ENCODE results near the gene AFAP1L1. TPM values are rescaled to one million over a fixed set of nuclear protein-coding genes. Genes with fewer than 3 reads are reported as not detected.

Gene AFAP1L1
- total RNA-seq, 1 donor from 2014 or later, result not detected

GRCh38 chr5:149375434-149375833 lies 103.8 kb downstream of the AFAP1L1 start:
- TF ChIP-seq, protein P1, sequence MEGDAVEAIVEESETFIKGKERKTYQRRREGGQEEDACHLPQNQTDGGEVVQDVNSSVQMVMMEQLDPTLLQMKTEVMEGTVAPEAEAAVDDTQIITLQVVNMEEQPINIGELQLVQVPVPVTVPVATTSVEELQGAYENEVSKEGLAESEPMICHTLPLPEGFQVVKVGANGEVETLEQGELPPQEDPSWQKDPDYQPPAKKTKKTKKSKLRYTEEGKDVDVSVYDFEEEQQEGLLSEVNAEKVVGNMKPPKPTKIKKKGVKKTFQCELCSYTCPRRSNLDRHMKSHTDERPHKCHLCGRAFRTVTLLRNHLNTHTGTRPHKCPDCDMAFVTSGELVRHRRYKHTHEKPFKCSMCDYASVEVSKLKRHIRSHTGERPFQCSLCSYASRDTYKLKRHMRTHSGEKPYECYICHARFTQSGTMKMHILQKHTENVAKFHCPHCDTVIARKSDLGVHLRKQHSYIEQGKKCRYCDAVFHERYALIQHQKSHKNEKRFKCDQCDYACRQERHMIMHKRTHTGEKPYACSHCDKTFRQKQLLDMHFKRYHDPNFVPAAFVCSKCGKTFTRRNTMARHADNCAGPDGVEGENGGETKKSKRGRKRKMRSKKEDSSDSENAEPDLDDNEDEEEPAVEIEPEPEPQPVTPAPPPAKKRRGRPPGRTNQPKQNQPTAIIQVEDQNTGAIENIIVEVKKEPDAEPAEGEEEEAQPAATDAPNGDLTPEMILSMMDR (IDR thresholded peaks at IDR 0.05), result no peak
- no peaks in the 10 kb centered on the region for H3K4me1 Mint-ChIP-seq
- H3K27me3 Mint-ChIP-seq, result peaks cover 2% of the 10 kb centered on the region
- CTCF ChIA-PET, result interaction anchor here (1.8 to 2.0 kb wide), 3 partner anchors 8 to 189 kb away, joined by 4 to 13 read pairs (median 6); no protein-coding TSS in a partner anchor
- POLR2A ChIA-PET, result no interaction called here
- ATAC-seq (ENCODE audit: low read depth), result no peak
- intact Hi-C loops (cut with micrococcal nuclease), result no loop called here
- no peaks in the 10 kb centered on the region for H3K36me3 Mint-ChIP-seq (ENCODE audit: low read depth)
- no peaks in the 10 kb centered on the region for H3K9me3 Mint-ChIP-seq
- DNase-seq, result no peak
- no peak overlapping the region for H3K27ac Mint-ChIP-seq
- no peak overlapping the region for H3K4me3 Mint-ChIP-seq

DNA sequence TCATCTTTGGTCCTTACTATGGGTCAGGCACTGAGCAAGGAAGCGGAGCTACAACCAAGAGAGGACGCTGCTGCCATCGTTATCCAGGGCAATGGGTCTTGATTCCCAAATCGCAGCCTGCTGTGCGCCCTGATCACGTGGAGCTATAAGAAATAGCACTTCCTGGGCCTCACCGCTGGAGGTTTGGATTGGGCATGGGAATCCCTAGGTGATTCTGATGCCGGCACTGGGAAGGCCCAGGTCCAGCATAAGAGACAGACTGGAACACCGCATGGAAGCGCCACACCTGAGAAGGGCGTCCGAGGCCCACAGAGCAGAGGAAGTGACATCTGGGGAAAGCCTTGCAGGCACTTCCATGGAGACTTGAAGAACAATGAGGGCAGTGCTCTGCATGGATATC lies 104.4 kb downstream of the AFAP1L1 start:
- intact Hi-C loops (cut with micrococcal nuclease), result no loop called here
- Mint-ChIP-seq H3K27ac (no peak overlapping the region), H3K4me1 (no peaks in the 10 kb centered on the region), H3K27me3 (peaks cover 5% of the 10 kb centered on the region), H3K36me3 (ENCODE audit: low read depth) (no peaks in the 10 kb centered on the region), H3K9me3 (no peaks in the 10 kb centered on the region), H3K4me3 (no peak overlapping the region)
- DNase-seq (no peak), ATAC-seq (ENCODE audit: low read depth) (no peak)
- ChIA-PET POLR2A (no interaction called here), CTCF (interaction anchor here (1.8 to 2.0 kb wide), 3 partner anchors 8 to 189 kb away, joined by 4 to 13 read pairs (median 6); no protein-coding TSS in a partner anchor)
- TF ChIP-seq, protein P1 (IDR thresholded peaks at IDR 0.05), result no peak

- Mint-ChIP-seq H3K9me3 (no peaks in the 10 kb centered on the region), H3K4me3 (no peak overlapping the region), H3K27me3 (peaks cover 7% of the 10 kb centered on the region), H3K4me1 (peaks cover 2% of the 10 kb centered on the region), H3K36me3 (ENCODE audit: low read depth) (no peaks in the 10 kb centered on the region), H3K27ac (no peak overlapping the region)
- no peak for DNase-seq
- TF ChIP-seq, protein P1 (IDR thresholded peaks at IDR 0.05), result no peak
- ATAC-seq (ENCODE audit: low read depth), result no peak
- ChIA-PET CTCF (interaction anchor here (1.8 to 2.0 kb wide), 3 partner anchors 9 to 188 kb away, joined by 4 to 13 read pairs (median 6); no protein-coding TSS in a partner anchor), POLR2A (no interaction called here)
- intact Hi-C loops (cut with micrococcal nuclease), result no loop called here
These were observed 105.2 kb downstream of the AFAP1L1 start for GRCh38 chr5:149376711-149377447.

DNA sequence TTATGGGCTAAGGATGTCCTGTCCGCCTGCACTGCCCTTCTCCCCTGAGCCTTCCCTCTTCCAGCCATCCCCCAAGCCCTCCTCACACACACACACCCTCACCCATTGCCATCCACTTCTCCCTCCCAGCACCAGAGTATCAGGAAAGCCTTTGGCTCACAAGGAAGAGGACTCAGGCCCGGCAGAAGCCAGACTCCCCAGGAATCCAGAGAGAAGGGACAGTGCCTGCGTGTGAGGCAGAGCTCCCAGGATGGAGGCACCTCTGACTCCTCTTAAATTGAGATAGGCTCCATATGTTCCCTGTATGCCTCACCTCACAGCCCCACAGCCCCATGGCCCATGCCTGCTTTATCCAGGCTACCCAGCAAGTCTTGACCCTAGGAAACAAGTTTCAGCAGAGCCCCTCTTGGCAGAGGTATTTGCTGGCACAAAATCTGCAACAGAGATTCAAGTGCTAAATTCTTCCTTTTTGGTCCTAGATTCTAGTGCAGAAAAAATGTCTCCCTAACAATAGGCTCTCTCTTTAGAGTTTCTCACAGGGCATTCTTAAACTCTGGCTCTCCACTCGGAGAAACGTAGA lies 106.7 kb downstream of the AFAP1L1 start:
- DNase-seq (no peak), ATAC-seq (ENCODE audit: low read depth) (no peak)
- intact Hi-C loops (cut with micrococcal nuclease), result no loop called here
- TF ChIP-seq, protein P1 (IDR thresholded peaks at IDR 0.05), result no peak
- Mint-ChIP-seq H3K4me3 (no peak overlapping the region), H3K36me3 (ENCODE audit: low read depth) (no peaks in the 10 kb centered on the region), H3K9me3 (no peaks in the 10 kb centered on the region), H3K4me1 (peaks cover 4% of the 10 kb centered on the region), H3K27me3 (peaks cover 8% of the 10 kb centered on the region), H3K27ac (no peak overlapping the region)
- ChIA-PET POLR2A (no interaction called here), CTCF (interaction anchor here (0.6 kb wide), 1 partner anchor 61 kb away, joined by 3 read pairs; no protein-coding TSS in a partner anchor)

GRCh38 chr5:149379177-149379761 lies 107.6 kb downstream of the AFAP1L1 start, which contains the start of gene IL17B:
Gene IL17B, minus strand, starts transcription at chr5:149379292. Its CDS starts 67 bp downstream, at chr5:149379225.
- Mint-ChIP-seq H3K27ac (no peak within 1 kb of the TSS), H3K4me1 (peaks cover 4% of the 10 kb centered on the region), H3K27me3 (peaks cover 8% of the 10 kb centered on the region), H3K4me3 (no peak within 1 kb of the TSS), H3K36me3 (ENCODE audit: low read depth) (no peaks in the 10 kb centered on the region), H3K9me3 (no peaks in the 10 kb centered on the region)
- TF ChIP-seq, protein P1 (IDR thresholded peaks at IDR 0.05), result no peak
- no peak for ATAC-seq (ENCODE audit: low read depth)
- no peak for DNase-seq
- ChIA-PET CTCF (interaction anchor here (1.1 kb wide), 1 partner anchor 185 kb away, joined by 6 read pairs; no protein-coding TSS in a partner anchor), POLR2A (no interaction called here)
- intact Hi-C loops (cut with micrococcal nuclease), result no loop called here
